K562 (cell line): Measurements from ENCODE around the gene TTC8. TPM values are rescaled to one million over a fixed set of nuclear protein-coding genes. Genes with fewer than 3 reads are reported as not detected.

ENCODE experiments used
- CBFA2T2 ChIP-seq: fragments of 450-650 bp; conservative IDR thresholded peaks from 2 replicates; pipeline ENCODE4 v1.6.1; 2017; ENCODE audit warnings: mild to moderate bottlenecking
- CEBPB ChIP-seq: fragments of 450-650 bp; IDR thresholded peaks from 2 replicates; pipeline ENCODE4 v1.6.1; 2016; ENCODE audit warnings: missing genetic modification characterization, missing compliant biosample characterization
- ETV1 ChIP-seq: fragments of 450-650 bp; conservative IDR thresholded peaks from 2 replicates; pipeline ENCODE4 v1.6.1; 2016; ENCODE audit warnings: missing genetic modification characterization, control low read depth, low read depth, missing compliant biosample characterization
- HDAC2 ChIP-seq: fragments of 450-650 bp; IDR thresholded peaks from 2 replicates; pipeline ENCODE4 v1.6.1; 2016; ENCODE audit warnings: mild to moderate bottlenecking
- MEIS2 ChIP-seq: fragments of 450-650 bp; IDR thresholded peaks from 2 replicates; pipeline ENCODE4 v1.6.1; 2014; ENCODE audit warnings: mild to moderate bottlenecking; ENCODE audit not compliant: partially characterized antibody
- MTA2 ChIP-seq: fragments of 450-650 bp; IDR thresholded peaks from 2 replicates; pipeline ENCODE4 v1.6.1; 2016; ENCODE audit warnings: low read depth
- OTX1 ChIP-seq: fragments of 450-650 bp; formaldehyde crosslinking; IDR thresholded peaks from 2 replicates; pipeline ENCODE4 v1.4.0; 2022; ENCODE audit warnings: mild to moderate bottlenecking
- STAT5A ChIP-seq: IDR thresholded peaks from 2 replicates; pipeline ENCODE4 v1.6.1; 2012; ENCODE audit warnings: low read length, inconsistent platforms, borderline replicate concordance
- TAF1 ChIP-seq: IDR thresholded peaks from 2 replicates; pipeline ENCODE4 v1.6.1; 2011; ENCODE audit warnings: mild to moderate bottlenecking, low read length, moderate library complexity; ENCODE audit not compliant: insufficient read depth, control insufficient read depth, severe bottlenecking; ENCODE audit errors: extremely low read depth
- TCF3 ChIP-seq: sonication (generic); formaldehyde crosslinking; IDR thresholded peaks from 2 replicates; pipeline ENCODE4 v1.4.0; 2020; ENCODE audit warnings: mild to moderate bottlenecking, missing genetic modification reagents
- TCFL5 ChIP-seq: fragments of 250-450 bp; sonication (Bioruptor Pico); conservative IDR thresholded peaks from 2 replicates; pipeline ENCODE4 v1.6.1; 2021; ENCODE audit warnings: mild to moderate bottlenecking, moderate library complexity, matching md5 sums
- TEAD4 ChIP-seq, 2 experiments: sonication (generic) in 1 of 2; formaldehyde crosslinking in 1 of 2; IDR thresholded peaks; 2 replicates each; pipeline versions ENCODE4 v1.6.1 to v1.8.0; 2012 to 2022; ENCODE audit warnings: borderline replicate concordance in 1 of 2, inconsistent platforms in 1 of 2, low read length in 1 of 2, mild to moderate bottlenecking in 1 of 2, missing genetic modification reagents in 1 of 2
- TFAP4 ChIP-seq: sonication (generic); formaldehyde crosslinking; IDR thresholded peaks from 2 replicates; pipeline ENCODE4 v1.8.0; 2022; ENCODE audit warnings: missing genetic modification reagents, mild to moderate bottlenecking, moderate library complexity, borderline replicate concordance
- ZBTB33 ChIP-seq: sonication (generic); formaldehyde crosslinking; IDR thresholded peaks from 2 replicates; pipeline ENCODE4 v1.8.1; 2023; ENCODE audit warnings: mild to moderate bottlenecking, missing genetic modification reagents
- ZBTB5 ChIP-seq: fragments of 450-650 bp; IDR thresholded peaks from 2 replicates; pipeline ENCODE4 v1.6.1; 2017; ENCODE audit warnings: antibody characterized with exemption
- ZC3H4 ChIP-seq: sonication (generic); formaldehyde crosslinking; IDR thresholded peaks from 2 replicates; pipeline ENCODE4 v1.9.0; 2021; ENCODE audit warnings: missing genetic modification reagents, borderline replicate concordance
- ZNF431 ChIP-seq: sonication (generic); formaldehyde crosslinking; IDR thresholded peaks from 2 replicates; pipeline ENCODE4 v1.8.0; 2022; ENCODE audit warnings: mild to moderate bottlenecking, missing genetic modification reagents
- ZNF507 ChIP-seq: conservative IDR thresholded peaks from 2 replicates; pipeline ENCODE4 v1.6.1; 2017; ENCODE audit warnings: missing genetic modification characterization, missing compliant biosample characterization
- ZNF830 ChIP-seq: fragments of 250-450 bp; sonication (Bioruptor Pico); IDR thresholded peaks from 2 replicates; pipeline ENCODE4 v1.5.0; 2021; ENCODE audit warnings: mild to moderate bottlenecking
- ZSCAN29 ChIP-seq: fragments of 450-650 bp; IDR thresholded peaks from 2 replicates; pipeline ENCODE4 v1.6.1; 2017
- polyA plus RNA-seq, 8 experiments: library from polyadenylated mRNA; depleted of rRNA in 4 of 8; stranded (reverse) in 5 of 8; unstranded in 3 of 8; fragments of >200 nt; fragmentation: Nextera tagmentation in 2 of 8; fragmentation: Illumina TruSeq in 1 of 8; extraction: Ambion mirVana in 2 of 8; extraction: Trizol in 1 of 8; gene quantifications; 2 replicates each; pipeline versions ENCODE4 v1.2.1 to v1.2.3, GENCODE V29; 2011 to 2014; ENCODE audit warnings: inconsistent platforms in 1 of 8, missing spikeins in 1 of 8
- total RNA-seq, 7 experiments: library from RNA; depleted of rRNA in 6 of 7; stranded (reverse); fragments of >200 nt in 6 of 7; fragmentation: Illumina TruSeq in 2 of 7; extraction: Trizol in 2 of 7; gene quantifications; 2 replicates each; pipeline versions ENCODE4 v1.2.1 to v1.2.3, GENCODE V29; 2011 to 2021; ENCODE audit warnings: low replicate concordance in 1 of 7
- TF ChIP-seq, protein P1 (sequence below): fragments of 250-450 bp; sonication (Bioruptor Pico); IDR thresholded peaks from 2 replicates; pipeline ENCODE4 v1.4.0; 2020; ENCODE audit warnings: mild to moderate bottlenecking

The TTC8 gene
- total and polyA plus RNA-seq, 9 of the 15 experiments (the other 6 are each of a cell fraction or from before 2014, with no cell fraction given) = 7.3 to 22.7 (median 9.6) TPM

GRCh38 chr14:88815980-88816379, 8.5 kb upstream of the TTC8 start (continued):
- no peak for TF ChIP-seq ZC3H4 (CRISPR knock-in tag)
- TF ChIP-seq ZNF830 (CRISPR knock-in tag) = no peak
- TF ChIP-seq ZNF507 (tag) = no peak
- TF ChIP-seq ZNF431 (CRISPR knock-in tag) = no peak
- peak; percentile 71 for TF ChIP-seq MTA2
- peak; percentile 82 for TF ChIP-seq CBFA2T2
- peak; percentile 86 for TF ChIP-seq TEAD4 (IDR thresholded peaks at IDR 0.05; ENCODE audit: low read length)
- TF ChIP-seq TEAD4 (CRISPR knock-in tag; IDR thresholded peaks at IDR 0.05; ENCODE audit: borderline replicate concordance) = no peak
- TF ChIP-seq HDAC2 = 0 out of 2 replicates have a peak, but pooled peaks have one; percentile 27
- TF ChIP-seq, protein P1, sequence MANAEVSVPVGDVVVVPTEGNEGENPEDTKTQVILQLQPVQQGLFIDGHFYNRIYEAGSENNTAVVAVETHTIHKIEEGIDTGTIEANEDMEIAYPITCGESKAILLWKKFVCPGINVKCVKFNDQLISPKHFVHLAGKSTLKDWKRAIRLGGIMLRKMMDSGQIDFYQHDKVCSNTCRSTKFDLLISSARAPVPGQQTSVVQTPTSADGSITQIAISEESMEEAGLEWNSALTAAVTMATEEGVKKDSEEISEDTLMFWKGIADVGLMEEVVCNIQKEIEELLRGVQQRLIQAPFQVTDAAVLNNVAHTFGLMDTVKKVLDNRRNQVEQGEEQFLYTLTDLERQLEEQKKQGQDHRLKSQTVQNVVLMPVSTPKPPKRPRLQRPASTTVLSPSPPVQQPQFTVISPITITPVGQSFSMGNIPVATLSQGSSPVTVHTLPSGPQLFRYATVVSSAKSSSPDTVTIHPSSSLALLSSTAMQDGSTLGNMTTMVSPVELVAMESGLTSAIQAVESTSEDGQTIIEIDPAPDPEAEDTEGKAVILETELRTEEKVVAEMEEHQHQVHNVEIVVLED (CRISPR knock-in tag) = no peak
- no peak for TF ChIP-seq ZSCAN29
- no peak for TF ChIP-seq TFAP4 (CRISPR knock-in tag)
- TF ChIP-seq MEIS2 = peak; percentile 24
- TF ChIP-seq CEBPB = no peak
- TF ChIP-seq ZBTB33 = no peak
- no peak for TF ChIP-seq TCFL5 (CRISPR knock-in tag)
- TF ChIP-seq ZBTB5 = no peak
- 0 out of 2 replicates have a peak, but pooled peaks have one; percentile 28 for TF ChIP-seq STAT5A
- TF ChIP-seq TAF1 = no peak
- peak; percentile 84 for TF ChIP-seq TCF3 (CRISPR knock-in tag)
- TF ChIP-seq ETV1 = no peak
- no peak for TF ChIP-seq OTX1 (CRISPR knock-in tag)
